Myocyte (in vitro differentiated cells): ENCODE measurements around the gene CHMP6. TPM values are rescaled to one million over a fixed set of nuclear protein-coding genes. Genes with fewer than 3 reads are reported as not detected.
A peak's percentile ranks its signal among the peaks of the same experiment; 100 is the strongest.

Experiments
- DNase-seq: peaks from one replicate; pipeline ENCODE4 v3.0.0-alpha.2; 2012; ENCODE audit warnings: low read depth
- total RNA-seq: library from RNA; depleted of rRNA; stranded (reverse); fragments of >200 nt; gene quantifications from 2 replicates; pipeline ENCODE4 v1.2.3, GENCODE V29; 2014

The CHMP6 gene
- total RNA-seq, 1 donor from 2014 or later = 14.8 TPM

- DNase-seq = peak; percentile 22
These were observed 49.2 kb downstream of the CHMP6 start for GRCh38 chr17:81040791-81041337.

- DNase-seq = no peak
These were observed 51.0 kb downstream of the CHMP6 start for GRCh38 chr17:81042606-81043005.

- DNase-seq = no peak
These were observed 51.7 kb downstream of the CHMP6 start for GRCh38 chr17:81043319-81043724.

GRCh38 chr17:81043725-81044427 lies 52.2 kb downstream of the CHMP6 start:
- peak; percentile 57 for DNase-seq

- no peak for DNase-seq
These were observed 52.8 kb downstream of the CHMP6 start for GRCh38 chr17:81044428-81044763.

GRCh38 chr17:81044764-81045589 lies 53.3 kb downstream of the CHMP6 start:
- DNase-seq = peak; percentile 96

GRCh38 chr17:81045590-81046095 lies 54.0 kb downstream of the CHMP6 start:
- no peak for DNase-seq

- no peak for DNase-seq
These were observed 54.6 kb downstream of the CHMP6 start for GRCh38 chr17:81046132-81046769.

- no peak for DNase-seq
These were observed 55.2 kb downstream of the CHMP6 start for GRCh38 chr17:81046770-81047359.

- no peak for DNase-seq
These were observed 57.3 kb downstream of the CHMP6 start for GRCh38 chr17:81048827-81049371.

- DNase-seq = no peak
These were observed 57.8 kb downstream of the CHMP6 start for GRCh38 chr17:81049372-81049911.

Other genes with a start within 250 kb of the CHMP6 start
- 27.4 and 41.1 TPM in 2 replicates for gene BAIAP2, start 43.3 kb downstream of the CHMP6 start, total RNA-seq
- gene PVALEF, start 173.7 kb downstream of the CHMP6 start, total RNA-seq = not detected in 2 replicates
- 0.94 and 0.99 TPM in 2 replicates for gene AATK, start 174.4 kb downstream of the CHMP6 start, total RNA-seq
- 5.8 and 6.6 TPM in 2 replicates for gene CEP131, start 231.1 kb downstream of the CHMP6 start, total RNA-seq
- 17.3 and 23.8 TPM in 2 replicates for gene TEPSIN, start 247.2 kb downstream of the CHMP6 start, total RNA-seq
- 29.2 and 45.7 TPM in 2 replicates for gene NDUFAF8, start 247.5 kb downstream of the CHMP6 start, total RNA-seq